Nephron progenitor cell (in vitro differentiated cells): ENCODE results near the gene SLC7A6.

Experiments
- DNase-seq: peaks from one replicate; pipeline ENCODE4 v3.0.0; 2021
- H3K27ac Mint-ChIP-seq: 2 replicates; pipeline ENCODE4 v1.8.0; 2021; ENCODE audit warnings: mild to moderate bottlenecking, moderate library complexity, mixed read lengths
- H3K27me3 Mint-ChIP-seq: 2 replicates; pipeline ENCODE4 v1.8.0; 2021; ENCODE audit warnings: mild to moderate bottlenecking, low read depth, mixed read lengths; ENCODE audit not compliant: poor library complexity
- H3K36me3 Mint-ChIP-seq: 2 replicates; pipeline ENCODE4 v1.8.0; 2021; ENCODE audit warnings: low read depth, mixed read lengths
- H3K4me1 Mint-ChIP-seq: 2 replicates; pipeline ENCODE4 v1.8.0; 2021; ENCODE audit warnings: mixed read lengths
- H3K4me3 Mint-ChIP-seq: 2 replicates; pipeline ENCODE4 v1.8.0; 2021; ENCODE audit warnings: mild to moderate bottlenecking, moderate library complexity, mixed read lengths
- H3K9me3 Mint-ChIP-seq: 2 replicates; pipeline ENCODE4 v1.8.0; 2021; ENCODE audit warnings: mild to moderate bottlenecking, moderate library complexity, mixed read lengths
- TF ChIP-seq, protein P1 (sequence below): fragments of 200-600 bp; sonication (generic); IDR thresholded peaks from 2 replicates; pipeline ENCODE4 v1.5.0; 2021; ENCODE audit warnings: antibody characterized with exemption

Gene SLC7A6

DNA sequence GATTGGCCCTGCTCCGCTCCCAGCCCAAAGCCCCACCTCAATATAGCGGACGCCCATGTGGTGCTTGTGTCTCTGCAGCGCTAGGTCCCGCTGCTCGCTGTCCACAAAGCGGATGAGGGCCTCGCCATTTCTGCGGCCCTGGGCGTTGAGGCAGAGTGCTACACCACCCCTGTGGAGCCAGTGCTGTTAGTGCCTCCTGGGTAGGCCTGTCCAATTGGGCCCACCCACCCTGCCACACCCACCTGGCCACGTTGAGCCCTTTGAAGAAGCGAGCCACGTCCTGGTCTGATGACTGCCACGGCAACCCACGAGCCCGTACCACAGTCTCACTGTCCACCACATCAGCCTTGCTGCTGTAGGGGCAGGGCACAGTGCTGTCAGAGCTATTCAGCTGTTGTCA lies 32.0 kb upstream of the SLC7A6 start:
- Mint-ChIP-seq H3K27ac (no peak overlapping the region), H3K4me1 (peaks cover 52% of the 10 kb centered on the region), H3K27me3 (peaks cover 55% of the 10 kb centered on the region), H3K9me3 (no peaks in the 10 kb centered on the region), H3K36me3 (no peaks in the 10 kb centered on the region), H3K4me3 (no peak overlapping the region)
- TF ChIP-seq, protein P1, sequence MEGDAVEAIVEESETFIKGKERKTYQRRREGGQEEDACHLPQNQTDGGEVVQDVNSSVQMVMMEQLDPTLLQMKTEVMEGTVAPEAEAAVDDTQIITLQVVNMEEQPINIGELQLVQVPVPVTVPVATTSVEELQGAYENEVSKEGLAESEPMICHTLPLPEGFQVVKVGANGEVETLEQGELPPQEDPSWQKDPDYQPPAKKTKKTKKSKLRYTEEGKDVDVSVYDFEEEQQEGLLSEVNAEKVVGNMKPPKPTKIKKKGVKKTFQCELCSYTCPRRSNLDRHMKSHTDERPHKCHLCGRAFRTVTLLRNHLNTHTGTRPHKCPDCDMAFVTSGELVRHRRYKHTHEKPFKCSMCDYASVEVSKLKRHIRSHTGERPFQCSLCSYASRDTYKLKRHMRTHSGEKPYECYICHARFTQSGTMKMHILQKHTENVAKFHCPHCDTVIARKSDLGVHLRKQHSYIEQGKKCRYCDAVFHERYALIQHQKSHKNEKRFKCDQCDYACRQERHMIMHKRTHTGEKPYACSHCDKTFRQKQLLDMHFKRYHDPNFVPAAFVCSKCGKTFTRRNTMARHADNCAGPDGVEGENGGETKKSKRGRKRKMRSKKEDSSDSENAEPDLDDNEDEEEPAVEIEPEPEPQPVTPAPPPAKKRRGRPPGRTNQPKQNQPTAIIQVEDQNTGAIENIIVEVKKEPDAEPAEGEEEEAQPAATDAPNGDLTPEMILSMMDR, result no peak
- DNase-seq, result no peak

DNA sequence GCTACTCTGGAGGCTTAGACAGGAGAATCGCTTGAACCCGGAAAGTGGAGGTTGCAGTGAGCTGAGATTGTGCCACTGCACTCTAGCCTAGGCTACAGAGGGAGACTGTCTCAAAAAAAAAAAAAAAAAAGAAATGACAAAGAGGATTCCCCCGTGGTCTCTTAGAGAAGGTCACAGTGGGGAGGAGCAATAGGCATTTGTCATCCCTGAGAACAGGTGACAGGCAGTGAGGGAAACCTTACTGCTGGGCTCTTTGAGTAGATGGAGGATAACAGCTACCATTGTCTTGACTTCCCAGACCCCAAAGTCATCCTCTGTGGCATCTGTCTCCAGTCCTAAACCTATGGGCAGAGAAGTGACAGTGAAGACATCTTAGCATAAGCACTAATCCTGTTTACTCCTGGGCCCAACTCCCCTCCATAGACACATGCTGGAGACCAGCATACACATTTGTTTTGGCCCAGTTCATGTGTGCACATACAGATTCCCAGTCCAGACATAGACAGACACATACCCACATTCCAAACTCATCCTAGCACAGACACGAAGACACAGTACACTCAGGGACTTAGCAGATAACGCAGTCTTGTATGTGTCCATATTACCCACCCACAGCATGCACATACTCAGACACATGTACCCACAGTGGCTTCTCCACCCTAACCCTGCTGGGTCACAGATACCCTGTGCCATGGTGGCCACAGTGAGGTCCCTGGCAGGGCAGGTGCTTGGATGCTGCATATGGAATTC lies 31.1 kb upstream of the SLC7A6 start:
- TF ChIP-seq, protein P1, result no peak
- Mint-ChIP-seq H3K36me3 (no peaks in the 10 kb centered on the region), H3K27me3 (peaks cover 60% of the 10 kb centered on the region), H3K4me1 (peaks cover 45% of the 10 kb centered on the region), H3K9me3 (no peaks in the 10 kb centered on the region), H3K4me3 (no peak overlapping the region), H3K27ac (no peak overlapping the region)
- no peak for DNase-seq

DNA sequence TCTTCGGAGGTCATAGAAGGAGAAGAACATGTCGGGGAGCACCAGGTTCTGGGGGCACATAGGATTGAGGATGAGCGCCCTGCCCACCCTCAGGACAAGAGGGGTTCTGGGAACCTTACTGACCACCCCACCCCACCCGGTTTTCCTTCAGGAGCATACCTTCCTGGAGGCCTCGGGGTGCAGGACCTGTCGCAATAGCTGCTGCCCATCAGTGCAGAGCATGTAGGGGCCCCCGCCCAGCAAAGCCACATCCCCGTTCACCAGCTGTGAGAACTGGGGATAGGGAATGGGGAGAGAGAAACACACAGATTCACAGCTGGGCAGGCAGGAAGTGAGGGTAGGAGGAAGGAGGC lies 30.5 kb upstream of the SLC7A6 start:
- Mint-ChIP-seq H3K27ac (no peak overlapping the region), H3K4me3 (no peak overlapping the region)
- TF ChIP-seq, protein P1, result no peak

DNA sequence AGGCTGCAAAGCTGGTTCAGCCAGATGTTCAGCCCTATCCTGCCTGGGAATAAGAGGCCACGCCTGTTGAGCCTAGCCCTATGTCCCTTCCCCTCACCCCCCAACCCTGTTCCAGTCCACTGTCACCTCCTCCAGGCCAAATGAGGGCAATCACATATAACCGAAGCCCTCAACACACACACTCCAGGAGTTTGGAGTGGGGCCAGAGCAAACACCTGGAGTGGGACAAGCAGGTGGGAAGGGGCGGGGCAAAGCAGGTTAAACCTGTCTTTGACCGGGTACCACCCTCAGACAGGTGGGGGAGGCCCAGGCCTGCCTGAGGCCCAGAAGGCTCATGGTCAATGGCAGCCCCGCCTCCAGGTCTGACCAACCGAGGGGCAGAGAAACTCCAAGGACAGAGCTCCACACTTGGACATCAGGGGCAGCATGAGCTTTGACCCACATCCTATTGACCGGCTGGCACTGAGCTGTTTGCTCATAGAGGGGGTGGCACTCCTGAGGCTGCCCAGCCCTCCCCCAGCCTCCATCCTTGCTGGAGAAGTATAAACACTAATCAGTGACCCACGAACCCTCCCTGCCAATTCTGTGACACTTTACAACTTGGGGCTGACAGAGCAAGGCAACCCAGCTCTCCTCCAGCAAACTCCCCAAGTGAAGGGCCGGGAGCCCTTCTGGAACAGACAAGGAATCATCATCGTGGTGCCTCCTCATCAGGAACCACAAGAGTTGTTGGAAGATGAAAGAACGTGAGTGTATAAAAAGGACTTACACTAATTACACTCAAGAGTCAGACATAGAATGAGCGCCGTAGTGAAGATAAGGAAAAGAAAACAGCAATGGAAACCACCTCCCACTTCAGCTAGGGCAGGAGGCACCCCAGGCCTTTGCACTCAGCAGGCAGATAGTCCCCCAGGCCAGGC lies 29.9 kb upstream of the SLC7A6 start:
- H3K4me3 Mint-ChIP-seq, result peak overlapping the region; percentile 76
- H3K36me3 Mint-ChIP-seq, result no peaks in the 10 kb centered on the region
- peaks cover 68% of the 10 kb centered on the region for H3K27me3 Mint-ChIP-seq
- peaks cover 4% of the 10 kb centered on the region for H3K9me3 Mint-ChIP-seq
- no peak for DNase-seq
- H3K27ac Mint-ChIP-seq, result no peak overlapping the region
- TF ChIP-seq, protein P1, result no peak
- peaks cover 36% of the 10 kb centered on the region for H3K4me1 Mint-ChIP-seq

More for the DNA sequence above, 30.5 kb upstream of the SLC7A6 start:
- no peak for DNase-seq
- Mint-ChIP-seq H3K36me3 (no peaks in the 10 kb centered on the region), H3K27me3 (peaks cover 64% of the 10 kb centered on the region), H3K4me1 (peaks cover 42% of the 10 kb centered on the region), H3K9me3 (peaks cover 3% of the 10 kb centered on the region)

DNA sequence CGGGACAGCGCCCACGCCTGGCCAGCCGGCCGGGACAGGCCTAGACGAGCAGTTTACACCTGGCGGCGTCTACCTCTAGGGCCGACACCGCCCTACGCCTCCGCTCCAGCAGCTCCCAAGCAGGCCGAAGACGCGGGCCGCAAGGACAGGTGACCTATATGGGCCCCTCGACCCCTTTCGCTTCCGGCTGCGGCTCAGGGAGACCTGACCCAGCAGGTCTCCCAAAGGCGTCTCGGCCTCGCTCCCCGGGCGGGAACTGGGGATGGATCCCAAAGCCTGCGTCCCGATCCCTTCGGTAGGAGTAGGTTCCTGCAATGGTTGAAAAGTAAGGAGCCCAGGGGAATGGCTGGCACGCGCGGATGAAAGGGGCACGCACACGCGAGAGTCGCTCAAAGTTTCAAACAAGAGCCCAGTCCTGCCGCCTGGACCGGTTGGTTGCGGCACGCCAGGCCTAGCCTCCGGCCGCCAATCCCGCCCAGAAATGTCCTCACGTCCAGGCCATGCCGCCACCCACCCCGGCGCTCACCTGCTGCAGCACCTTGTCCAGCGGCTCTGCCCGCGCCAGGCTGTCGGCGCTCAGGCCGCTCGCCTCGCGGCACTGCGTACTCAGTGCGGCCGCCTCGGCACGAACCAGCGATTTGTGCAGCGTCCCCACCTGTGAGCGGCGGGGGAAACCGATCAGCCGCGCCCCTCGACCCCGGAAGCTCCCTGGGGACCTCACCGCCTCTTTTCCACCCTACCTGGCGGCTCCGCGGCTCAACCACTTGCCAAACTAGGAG lies 29.0 kb upstream of the SLC7A6 start:
- no peaks in the 10 kb centered on the region for H3K36me3 Mint-ChIP-seq
- TF ChIP-seq, protein P1, result no peak
- no peak overlapping the region for H3K27ac Mint-ChIP-seq
- H3K4me3 Mint-ChIP-seq, result peak overlapping the region; percentile 76
- H3K4me1 Mint-ChIP-seq, result peaks cover 35% of the 10 kb centered on the region
- H3K9me3 Mint-ChIP-seq, result peaks cover 4% of the 10 kb centered on the region
- DNase-seq, result peak; percentile 46
- H3K27me3 Mint-ChIP-seq, result peaks cover 68% of the 10 kb centered on the region
